ENCODE results near the gene DUSP6.

The DUSP6 gene, protein sequence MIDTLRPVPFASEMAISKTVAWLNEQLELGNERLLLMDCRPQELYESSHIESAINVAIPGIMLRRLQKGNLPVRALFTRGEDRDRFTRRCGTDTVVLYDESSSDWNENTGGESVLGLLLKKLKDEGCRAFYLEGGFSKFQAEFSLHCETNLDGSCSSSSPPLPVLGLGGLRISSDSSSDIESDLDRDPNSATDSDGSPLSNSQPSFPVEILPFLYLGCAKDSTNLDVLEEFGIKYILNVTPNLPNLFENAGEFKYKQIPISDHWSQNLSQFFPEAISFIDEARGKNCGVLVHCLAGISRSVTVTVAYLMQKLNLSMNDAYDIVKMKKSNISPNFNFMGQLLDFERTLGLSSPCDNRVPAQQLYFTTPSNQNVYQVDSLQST

DNA sequence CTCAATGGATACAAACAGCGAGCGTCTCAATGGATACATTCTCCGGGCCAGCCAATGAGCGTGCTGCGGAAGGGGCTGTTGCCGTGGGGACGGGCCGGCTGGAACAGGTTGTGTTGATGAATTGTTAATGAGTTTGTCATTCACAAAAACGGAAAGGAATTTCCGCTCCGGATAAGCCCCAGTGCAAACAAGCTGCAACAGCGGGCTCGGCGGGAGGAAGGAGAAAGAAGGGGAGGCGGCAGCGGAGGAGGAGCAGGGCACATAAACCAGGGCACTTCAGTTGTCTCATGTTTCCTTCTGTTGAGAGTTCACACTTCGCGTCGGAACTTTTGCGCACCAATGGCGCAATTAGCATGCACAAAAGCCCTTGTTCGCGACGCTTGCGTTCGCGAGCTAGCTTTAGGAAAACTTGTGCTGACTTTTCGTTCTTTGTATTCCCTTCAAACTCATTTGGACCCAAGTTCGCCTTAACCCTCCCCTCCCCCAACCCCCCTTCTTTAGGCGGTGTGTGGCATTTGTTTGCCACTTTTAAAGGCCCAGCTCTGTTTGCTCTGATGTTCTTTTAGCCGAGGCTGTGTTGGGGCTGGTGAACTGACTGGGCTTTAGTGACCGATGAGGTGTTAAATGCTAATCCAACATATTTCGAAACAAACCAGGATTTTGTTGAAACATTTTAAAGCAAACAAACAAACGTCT is at the start of gene DUSP6:
TSS of gene DUSP6 (minus strand) at position 10 of the 696 bp plus-strand sequence. CDS start 462 bp downstream, outside the sequence.
- DNase-seq (ENCODE audit: low read depth in 3 of 3, low spot score in 1 of 3) = peak; percentile 49 to 68 (median 58)

DNA sequence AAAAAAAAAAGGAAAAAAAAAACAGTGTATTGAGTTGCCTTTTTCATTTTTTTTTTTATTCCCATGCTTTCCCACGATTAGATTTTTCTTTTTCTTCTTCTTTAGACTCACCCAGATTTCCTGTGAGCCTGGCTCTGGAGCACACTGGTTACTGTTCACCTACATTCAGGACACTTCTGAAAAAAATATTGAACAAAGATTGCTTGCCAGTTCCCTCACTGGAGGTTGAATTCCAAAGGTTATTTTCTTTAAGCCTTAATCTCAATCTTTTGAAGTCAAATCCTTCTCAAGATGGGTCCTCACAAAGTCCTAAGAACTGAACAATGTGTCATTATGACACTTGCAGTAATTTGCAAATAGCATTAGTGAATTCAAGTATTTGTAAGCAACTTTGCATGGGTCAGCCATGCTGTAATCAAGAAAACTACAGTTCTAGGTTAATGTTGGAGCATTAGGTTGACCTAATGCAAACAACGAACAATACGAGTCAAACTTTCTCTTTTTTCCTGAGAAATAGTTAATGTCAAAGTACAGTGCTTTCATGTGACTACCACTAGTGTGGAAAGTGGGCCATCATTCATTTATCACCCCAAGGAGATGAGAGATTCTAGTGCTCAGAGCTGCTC is 49.2 kb upstream of the DUSP6 start:
- no peak for DNase-seq (ENCODE audit: low read depth in 3 of 3, low spot score in 1 of 3)

DNA sequence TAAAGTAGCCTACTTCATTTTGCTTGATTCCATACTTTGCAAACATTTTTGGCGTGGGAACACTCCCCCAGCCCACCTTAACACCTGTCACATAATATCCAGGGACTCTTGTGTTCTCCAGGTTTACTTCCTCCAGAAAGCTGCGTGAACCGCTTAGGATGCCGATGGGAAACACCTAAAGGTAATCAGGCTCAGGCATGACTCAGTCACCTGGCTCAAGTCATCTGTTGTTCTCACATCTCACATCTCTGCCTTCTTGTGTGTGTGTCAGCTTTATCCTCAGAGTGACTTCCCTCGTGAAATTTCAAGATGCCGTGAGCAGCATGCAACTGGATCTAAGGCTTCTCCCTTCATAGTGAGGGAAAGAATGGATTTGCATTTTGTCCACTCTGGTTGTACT is 48.1 kb upstream of the DUSP6 start:
- no peak for DNase-seq (ENCODE audit: low read depth in 3 of 3, low spot score in 1 of 3)

DNA sequence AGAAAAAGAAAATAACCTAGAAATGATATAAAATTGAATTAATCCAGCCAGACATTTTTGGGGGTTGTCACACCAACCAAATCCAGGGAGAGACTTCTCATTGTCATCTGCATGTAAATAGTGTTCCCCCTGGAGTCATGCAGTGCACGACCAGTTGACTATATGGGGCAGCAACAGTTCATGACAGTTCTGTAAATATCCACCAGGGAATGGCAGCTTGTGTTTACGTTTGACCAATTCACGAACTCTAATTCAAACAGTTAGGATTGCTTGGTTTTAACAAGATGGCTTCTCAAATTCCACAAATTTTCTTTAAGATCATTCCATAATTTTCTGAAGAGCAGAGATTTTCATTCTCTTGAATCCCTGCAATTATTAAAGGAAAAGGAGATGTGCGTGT is 43.4 kb upstream of the DUSP6 start:
- DNase-seq (ENCODE audit: low read depth in 3 of 3, low spot score in 1 of 3) = no peak

DNA sequence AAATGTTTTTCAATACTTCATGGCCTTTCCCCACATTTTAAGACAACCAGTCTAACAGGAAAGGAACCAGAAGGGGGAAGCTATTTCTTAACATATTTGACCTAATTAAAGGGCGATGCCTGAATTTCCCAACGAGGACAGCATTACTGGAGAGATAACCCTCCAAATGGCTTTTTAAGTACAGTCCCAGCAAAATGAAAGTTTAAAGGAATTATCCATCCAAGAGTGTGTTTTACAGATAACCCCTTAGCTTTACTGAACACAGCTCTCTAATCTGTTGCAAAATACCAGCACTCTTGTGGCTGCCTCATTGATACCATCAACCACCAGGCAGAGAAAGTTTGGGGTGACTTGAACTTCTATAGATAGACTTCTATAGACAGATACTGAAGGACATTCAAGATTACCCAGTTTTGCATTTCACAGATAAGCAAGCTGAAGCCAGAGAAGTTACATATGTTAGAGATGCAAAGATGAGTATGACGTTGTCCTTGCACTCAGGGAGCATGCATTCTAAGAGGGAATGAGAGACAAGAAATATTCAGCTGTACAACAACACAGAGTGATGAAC is 41.3 kb upstream of the DUSP6 start:
- DNase-seq (ENCODE audit: low read depth in 3 of 3, low spot score in 1 of 3) = no peak

DNA sequence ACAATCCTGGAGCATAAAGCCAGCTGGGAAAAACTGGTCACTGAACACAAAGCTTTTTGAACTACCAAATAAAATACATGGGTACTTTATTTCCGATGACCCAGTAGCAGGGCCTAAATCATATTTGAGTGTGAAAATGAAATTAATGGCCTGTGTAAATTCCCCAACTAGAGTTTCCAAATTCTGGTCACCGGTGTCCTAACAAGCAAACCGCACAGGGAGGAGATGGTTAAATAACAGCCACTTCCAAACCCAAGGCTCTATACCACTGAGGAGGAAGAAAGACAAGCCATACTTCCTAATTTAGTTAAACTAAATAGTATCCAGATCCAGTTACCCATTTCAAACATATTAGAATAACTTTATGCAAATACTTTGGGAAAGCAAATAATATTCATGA is 40.1 kb upstream of the DUSP6 start:
- no peak for DNase-seq (ENCODE audit: low read depth in 3 of 3, low spot score in 1 of 3)

DNA sequence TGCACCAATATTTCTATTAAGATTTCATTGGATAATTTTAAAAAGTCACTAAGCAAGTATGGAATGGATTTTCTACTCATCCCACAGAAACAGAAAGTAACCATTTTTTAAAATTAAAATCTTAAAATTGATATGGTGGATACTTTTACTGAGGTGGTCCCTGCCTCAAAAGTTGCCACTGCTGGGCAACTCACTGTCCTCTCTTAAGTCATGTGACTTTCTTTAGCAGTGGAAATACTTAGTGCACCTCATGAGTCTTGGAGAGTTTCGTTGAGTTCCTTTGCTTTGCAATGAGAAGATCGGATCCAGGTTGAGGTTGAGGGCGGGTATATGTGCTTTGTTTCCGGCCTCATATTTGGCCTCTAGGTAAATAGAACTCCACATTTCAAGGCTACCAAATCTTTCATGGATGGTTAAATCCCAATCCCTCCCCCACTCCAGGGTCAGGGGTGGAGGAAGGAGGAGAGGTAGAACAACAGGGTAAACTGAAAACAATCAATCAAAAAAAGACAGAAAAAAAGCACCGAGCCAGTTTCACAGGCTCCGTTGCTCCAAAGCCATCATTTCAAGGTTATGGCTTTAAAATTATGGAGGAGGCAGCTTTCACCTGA is 39.5 kb upstream of the DUSP6 start:
- DNase-seq (ENCODE audit: low read depth in 3 of 3, low spot score in 1 of 3) = no peak

DNA sequence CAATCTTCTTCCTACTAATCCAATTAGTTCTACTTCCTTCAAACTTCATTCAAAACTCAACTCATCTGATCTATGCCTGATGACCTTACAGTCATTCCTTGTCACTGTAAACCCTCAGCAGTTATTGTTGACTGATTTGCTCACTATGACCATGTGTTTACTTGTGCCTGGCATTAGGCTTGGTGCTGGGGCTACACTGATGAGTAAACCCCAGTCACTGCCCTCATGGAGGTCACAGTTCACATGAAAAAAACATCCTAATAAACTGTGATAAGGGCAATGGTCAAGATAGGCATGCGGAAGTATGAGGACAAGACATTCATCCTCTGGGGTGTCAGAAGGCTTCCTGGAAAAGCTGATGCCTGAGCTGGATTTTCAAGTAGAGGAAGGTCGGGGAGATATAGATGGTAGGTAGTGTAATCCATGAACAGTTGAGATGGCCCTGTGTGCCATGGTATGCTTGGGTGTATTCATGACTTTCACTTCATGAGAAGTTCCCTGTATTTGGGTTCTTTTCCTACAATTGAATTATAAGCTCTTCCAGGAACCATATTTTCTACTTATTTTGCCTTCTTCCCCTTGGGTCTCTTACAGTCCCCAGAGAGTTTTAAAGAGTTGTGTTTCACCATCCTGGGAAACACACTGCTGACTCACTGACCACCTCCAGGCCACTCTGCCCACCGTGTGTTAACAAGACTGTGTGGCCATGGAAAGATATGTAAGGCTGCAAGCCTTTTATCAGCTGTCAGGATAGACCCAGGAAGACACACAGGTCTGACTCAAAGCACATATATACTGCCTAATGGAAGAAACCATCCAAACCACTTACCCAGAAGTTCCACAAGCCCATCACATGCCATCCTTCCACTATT is 38.7 kb upstream of the DUSP6 start:
- DNase-seq (ENCODE audit: low read depth in 3 of 3, low spot score in 1 of 3) = no peak

DNA sequence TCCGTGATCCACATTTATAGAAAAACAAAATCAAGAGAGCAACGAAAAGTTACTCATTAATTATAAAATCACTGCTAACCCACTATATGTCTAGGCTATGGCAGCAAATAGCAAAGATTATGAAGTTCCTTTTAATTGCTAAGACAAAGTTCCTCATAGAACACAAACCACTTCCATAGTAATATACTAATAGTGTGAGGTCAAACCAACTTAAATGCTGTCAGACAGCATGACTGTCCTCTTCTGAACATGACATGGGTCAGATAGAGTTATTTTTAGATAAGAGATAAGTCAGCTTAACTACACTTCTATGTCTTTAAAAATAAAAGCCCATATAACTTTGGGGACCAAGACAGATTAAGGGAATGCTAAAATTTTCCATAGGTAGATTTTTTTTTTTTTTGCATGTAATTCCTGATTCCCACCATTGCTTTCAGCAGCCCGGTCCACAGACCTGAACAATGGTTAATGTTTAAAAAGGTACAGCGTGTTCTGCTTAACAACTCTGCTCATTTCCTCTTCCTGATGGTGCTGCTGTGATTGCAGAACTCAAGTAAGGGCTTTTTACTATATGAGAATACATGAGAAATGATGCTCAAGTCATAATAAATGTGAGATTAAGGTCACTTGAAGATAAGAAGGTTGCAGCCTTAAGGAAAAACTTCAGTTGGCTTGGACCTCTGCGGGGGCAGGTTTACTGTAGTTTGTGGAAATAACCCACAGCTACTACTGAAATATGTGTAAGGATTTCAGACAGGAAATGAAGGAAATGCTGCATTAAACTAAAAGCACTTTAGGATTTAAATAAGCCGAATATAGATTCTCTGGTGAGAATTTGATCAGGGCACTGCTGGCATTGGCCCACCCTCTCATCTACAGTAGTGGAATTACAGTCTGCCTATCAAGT is 37.7 kb upstream of the DUSP6 start:
- no peak for DNase-seq (ENCODE audit: low read depth in 3 of 3, low spot score in 1 of 3)

DNA sequence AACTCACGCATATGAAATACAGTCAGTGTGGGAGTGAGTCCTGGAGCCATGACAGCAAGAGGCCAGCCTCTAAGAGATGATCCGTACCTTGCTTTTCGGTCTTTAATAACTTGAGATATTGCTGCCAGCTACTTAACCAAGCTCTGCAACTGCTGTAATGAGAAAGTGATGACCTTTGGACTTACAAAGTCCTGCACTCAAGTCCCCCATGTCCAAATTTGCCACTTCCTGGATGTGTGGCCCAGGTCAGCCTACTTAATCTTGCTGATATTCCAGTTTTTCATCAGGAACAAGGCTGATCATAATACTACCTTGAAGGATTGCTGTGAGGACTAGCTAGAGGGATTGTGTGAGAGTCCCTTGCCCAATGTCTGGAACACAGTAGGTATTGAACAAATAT is 33.8 kb upstream of the DUSP6 start:
- DNase-seq (ENCODE audit: low read depth in 3 of 3, low spot score in 1 of 3) = no peak

DNA sequence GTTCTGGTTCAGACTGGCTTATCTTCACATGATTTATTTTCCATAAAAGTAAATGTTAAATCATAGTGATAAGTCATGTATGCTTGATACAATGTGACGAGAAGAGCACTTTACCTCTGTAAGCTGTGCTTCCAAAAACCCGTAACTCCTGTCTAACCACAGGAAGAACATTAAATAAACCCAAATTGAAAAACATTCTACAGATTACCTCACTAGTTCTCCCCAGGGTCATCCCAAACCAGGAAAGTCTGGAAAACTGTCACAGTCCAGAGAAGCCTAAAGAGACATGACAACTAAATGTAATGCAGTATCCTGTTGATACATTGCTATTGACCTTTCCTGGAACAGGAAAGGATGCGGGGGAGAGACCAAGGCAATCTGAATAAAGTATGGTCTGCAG is 32.5 kb upstream of the DUSP6 start:
- DNase-seq (ENCODE audit: low read depth in 3 of 3, low spot score in 1 of 3) = no peak

DNA sequence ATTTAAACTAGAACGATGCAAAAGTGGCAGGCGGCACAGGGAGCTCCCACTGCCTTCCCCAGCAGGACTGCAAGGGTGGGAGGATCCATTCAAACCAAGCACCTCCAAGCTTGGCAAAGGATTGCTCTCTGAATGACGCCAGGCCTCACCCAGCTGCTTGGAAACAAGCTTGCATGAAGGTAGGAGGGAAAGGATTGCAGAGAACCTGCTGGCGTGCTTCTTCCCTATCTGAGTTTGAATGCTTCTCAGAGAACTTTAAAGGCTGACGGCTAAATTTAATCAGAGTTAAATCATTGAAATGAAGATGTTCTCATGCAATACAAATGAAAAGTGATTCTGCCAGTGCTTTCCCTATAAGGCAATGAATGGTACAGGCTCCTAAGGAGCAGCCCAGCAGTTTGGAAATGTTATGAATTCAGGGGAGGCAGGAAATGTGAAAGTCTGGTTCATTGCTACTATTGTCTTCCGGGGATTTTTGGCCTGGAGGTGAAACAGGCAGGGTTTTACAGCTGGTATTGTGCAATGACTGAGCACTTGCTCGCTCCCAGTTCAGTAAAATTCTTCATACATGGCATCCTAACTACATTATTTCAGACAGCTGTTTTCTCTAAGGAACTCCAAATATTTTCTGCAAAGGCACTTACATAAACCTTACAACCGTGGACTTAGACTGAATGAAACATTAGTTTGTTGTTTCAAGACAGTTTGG is 31.9 kb upstream of the DUSP6 start:
- no peak for DNase-seq (ENCODE audit: low read depth in 3 of 3, low spot score in 1 of 3)

DNA sequence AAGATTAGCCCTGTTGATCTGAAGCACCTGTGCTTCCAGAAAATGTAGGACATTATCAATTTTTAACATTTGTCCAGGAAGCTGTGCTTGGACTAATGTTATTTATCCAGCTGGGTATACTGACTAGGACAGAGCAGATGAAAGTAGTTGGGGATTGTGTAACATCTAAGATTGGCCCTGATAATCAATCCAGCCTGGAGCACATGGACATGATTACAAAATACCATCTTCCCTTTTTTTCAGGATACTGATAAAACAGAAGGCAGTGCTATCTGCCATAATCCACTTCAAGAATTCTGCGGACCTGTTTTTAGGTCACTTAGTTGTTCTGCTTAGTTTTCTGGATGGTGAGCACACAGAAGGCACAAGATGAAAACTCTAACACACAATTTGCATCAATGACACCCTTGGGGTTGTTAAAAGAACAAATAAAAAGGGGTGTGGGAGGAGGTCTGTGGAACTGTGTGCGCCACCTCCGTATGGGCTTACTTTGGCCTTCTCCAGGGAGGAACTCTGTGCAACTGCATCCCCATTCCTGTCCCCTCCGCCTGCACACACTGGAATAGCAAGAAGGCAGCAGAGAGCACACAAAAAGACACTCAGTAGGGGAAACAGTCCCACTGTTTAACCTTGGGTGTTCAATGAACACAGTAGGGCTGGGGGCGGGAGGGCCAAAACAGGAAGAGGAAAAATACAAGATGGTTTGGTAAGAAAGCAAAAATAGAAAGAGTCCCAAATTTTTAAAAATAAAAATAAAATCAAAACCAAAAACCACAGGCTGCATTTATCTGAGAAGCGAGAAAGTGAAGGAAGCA is 31.1 kb upstream of the DUSP6 start:
- DNase-seq (ENCODE audit: low read depth in 3 of 3, low spot score in 1 of 3) = no peak

DNA sequence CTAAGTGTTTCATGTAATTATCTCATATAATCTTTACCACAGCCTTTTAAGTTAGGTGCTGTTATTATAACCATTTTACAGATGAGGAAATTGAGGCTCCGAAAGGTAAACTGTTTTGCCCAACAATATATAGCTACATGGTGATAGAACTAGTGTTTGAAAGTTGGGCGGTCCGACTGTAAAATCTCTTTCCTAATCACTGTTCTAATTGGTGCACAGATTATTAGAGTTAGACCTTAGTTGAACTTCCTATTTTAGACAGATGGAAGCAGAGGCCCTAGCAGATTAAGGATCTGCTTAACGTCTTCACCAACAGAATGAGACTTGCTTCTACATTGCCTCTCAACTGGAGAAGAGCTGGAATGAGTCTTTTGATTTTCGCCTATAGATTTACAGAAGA is 30.0 kb upstream of the DUSP6 start:
- no peak for DNase-seq (ENCODE audit: low read depth in 3 of 3, low spot score in 1 of 3)

DNA sequence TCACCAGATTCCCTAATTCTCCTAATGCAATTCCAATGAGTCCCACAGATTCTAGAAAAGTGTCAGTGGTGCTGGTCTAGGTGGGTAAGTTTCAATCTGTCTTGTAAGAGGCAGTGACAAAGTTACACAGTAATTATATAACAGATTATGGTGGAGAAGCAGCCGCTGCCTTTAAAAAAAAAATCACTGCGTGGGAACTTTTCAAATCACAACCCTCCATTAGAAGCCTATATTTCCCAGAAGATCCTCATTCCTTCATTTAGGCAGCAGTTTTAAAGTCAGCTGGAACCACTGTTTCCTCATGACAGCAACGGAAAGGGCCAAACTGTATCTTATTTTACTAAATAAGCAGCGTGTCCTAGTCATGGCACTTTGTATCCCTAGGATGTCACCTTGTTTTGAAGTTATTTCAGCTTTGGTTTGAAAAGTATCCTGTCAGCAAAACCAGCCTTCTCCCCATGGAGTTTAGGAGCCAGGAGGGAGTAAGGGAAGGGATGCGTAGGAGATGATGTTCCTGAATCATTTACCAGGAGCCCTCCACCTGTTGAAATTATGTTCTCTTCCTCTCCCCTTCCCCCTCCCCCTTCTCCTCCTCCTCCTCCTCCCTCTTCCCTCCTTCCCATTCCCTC is 27.7 kb upstream of the DUSP6 start:
- DNase-seq (ENCODE audit: low read depth in 3 of 3, low spot score in 1 of 3) = no peak

DNA sequence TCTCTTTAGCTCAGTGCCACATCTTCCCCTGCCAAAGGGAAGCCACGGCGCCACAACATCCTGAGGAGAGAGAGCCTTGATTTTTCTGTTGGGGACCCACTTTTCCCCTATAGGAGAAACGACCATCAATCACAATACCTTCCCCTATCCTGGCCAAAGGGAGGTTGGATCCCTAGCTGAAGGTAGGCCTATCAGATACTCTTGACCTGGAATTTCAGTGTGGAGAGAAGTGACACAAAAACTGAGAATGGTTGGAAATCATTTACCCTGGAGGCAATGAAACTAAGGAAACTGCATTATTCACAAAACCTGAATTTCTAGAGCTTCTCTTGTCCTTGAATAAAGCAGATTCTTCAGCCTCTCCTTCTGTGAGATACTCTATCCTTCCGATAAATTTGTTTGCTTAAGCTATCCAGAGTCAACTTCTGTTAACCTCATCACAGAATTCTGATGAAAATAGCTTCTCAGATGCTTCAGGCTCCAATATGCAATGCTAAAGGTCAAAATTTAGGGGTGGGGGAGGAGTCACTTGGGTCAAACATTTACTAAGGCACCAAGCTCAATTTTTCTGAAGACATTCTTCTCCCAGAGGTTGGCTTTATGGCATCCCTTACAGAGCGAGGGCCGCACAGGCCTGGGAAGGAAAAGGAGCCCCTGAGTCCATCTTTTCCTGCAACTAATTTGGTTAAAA is 27.0 kb upstream of the DUSP6 start:
- DNase-seq (ENCODE audit: low read depth in 3 of 3, low spot score in 1 of 3) = no peak

DNA sequence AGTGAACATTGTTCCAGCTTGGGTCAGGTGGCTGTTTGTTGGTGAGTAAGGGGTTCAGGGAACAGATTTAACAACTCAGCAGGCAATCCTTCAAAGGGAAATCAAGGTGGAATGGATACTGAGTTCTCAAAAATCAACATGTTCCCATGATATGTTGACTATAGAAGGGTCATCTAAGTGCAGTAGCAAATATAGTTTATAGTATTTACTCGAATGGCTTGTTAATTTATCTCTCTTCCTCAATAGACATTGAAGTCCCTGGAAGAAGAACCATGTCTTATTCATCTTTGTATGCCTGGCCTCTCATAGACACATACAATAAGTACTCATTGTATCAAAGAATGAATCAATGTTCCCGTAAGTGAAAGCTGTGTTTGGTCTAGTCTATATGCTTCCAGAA is 24.5 kb upstream of the DUSP6 start:
- no peak for DNase-seq (ENCODE audit: low read depth in 3 of 3, low spot score in 1 of 3)
